GM18505 (cell line): Measurements from ENCODE around the gene HNRNPM.

Experiments used
- ATAC-seq: cut with Tn5 transposase; IDR thresholded peaks from one replicate; pipeline ENCODE4 v1.9.1; 2021; ENCODE audit not compliant: unreplicated experiment
- POLR2A ChIP-seq: IDR thresholded peaks from 4 replicates; pipeline ENCODE4 v1.6.1; 2011; ENCODE audit warnings: borderline replicate concordance; ENCODE audit not compliant: insufficient read depth, insufficient read length; ENCODE audit errors: extremely low read depth

The HNRNPM gene, protein sequence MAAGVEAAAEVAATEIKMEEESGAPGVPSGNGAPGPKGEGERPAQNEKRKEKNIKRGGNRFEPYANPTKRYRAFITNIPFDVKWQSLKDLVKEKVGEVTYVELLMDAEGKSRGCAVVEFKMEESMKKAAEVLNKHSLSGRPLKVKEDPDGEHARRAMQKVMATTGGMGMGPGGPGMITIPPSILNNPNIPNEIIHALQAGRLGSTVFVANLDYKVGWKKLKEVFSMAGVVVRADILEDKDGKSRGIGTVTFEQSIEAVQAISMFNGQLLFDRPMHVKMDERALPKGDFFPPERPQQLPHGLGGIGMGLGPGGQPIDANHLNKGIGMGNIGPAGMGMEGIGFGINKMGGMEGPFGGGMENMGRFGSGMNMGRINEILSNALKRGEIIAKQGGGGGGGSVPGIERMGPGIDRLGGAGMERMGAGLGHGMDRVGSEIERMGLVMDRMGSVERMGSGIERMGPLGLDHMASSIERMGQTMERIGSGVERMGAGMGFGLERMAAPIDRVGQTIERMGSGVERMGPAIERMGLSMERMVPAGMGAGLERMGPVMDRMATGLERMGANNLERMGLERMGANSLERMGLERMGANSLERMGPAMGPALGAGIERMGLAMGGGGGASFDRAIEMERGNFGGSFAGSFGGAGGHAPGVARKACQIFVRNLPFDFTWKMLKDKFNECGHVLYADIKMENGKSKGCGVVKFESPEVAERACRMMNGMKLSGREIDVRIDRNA

GRCh38 chr19:8444677-8445487 is at the start of gene HNRNPM:
Gene HNRNPM, plus strand, starts transcription at chr19:8444975. Its CDS starts 24 bp downstream, at chr19:8444999.
- ATAC-seq: peak; percentile 93
- peak; percentile 94 for TF ChIP-seq POLR2A

GRCh38 chr19:8395621-8396082 is 49.1 kb upstream of the HNRNPM start:
- no peak for TF ChIP-seq POLR2A
- ATAC-seq: no peak

- no peak for ATAC-seq
- TF ChIP-seq POLR2A: no peak
These were observed 48.6 kb upstream of the HNRNPM start for GRCh38 chr19:8396185-8396562.

GRCh38 chr19:8396563-8397203 is 48.1 kb upstream of the HNRNPM start:
- ATAC-seq: no peak

DNA sequence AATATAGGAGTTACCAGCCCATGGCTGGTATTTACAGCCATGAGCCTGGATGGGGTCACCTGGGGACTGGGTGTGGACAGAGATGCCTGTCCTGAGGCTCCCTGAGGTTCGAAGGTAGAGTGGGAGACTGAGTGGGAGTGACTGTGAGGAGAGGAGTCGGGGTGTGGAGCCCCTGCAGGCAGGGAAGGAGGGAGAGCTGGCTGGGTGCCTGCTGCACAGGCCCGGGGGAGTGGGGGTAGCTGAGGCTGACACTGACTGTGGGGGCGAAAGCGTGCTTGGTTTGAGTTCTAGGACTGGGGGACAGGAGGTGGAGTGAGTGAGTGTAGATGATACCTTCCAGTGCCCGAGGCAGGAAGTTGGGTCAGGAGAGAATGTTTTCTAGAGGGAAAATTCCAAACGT is 47.5 kb upstream of the HNRNPM start:
- no peak for TF ChIP-seq POLR2A
- no peak for ATAC-seq

More at GRCh38 chr19:8396563-8397203, 48.1 kb upstream of the HNRNPM start:
- no peak for TF ChIP-seq POLR2A

DNA sequence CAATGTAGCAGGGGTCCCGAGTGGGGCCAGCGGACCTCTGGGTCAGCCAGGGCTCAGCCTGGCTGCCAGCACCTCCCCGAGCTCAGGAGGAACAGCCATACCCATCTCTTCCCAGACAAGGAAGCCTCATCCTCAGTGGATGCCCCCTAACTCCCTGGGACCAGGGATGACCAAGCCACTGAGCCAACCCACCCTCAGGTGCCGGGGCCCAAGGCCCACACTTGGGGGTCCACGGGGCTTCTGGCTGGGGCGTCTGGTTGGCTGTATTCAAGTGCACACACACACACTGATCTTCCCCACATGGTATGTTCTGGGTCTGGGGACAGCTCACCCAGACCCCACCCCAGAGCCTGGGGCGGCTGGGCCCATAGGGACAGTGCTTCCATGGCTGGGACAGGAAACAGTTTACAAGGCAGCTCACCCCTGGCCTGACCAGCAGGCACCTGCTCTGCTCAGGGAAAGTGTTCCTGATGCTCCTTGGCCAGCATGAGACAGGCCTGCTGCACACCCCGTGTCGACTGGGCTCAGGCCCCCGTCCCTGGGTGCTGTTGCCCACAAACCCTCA is 46.9 kb upstream of the HNRNPM start:
- ATAC-seq: no peak
- no peak for TF ChIP-seq POLR2A

GRCh38 chr19:8398311-8398771 is 46.4 kb upstream of the HNRNPM start:
- no peak for TF ChIP-seq POLR2A
- ATAC-seq: no peak

GRCh38 chr19:8399681-8400188 is 45.0 kb upstream of the HNRNPM start:
- ATAC-seq: no peak
- no peak for TF ChIP-seq POLR2A

- ATAC-seq: no peak
- no peak for TF ChIP-seq POLR2A
These were observed 42.8 kb upstream of the HNRNPM start for GRCh38 chr19:8401981-8402411.

DNA sequence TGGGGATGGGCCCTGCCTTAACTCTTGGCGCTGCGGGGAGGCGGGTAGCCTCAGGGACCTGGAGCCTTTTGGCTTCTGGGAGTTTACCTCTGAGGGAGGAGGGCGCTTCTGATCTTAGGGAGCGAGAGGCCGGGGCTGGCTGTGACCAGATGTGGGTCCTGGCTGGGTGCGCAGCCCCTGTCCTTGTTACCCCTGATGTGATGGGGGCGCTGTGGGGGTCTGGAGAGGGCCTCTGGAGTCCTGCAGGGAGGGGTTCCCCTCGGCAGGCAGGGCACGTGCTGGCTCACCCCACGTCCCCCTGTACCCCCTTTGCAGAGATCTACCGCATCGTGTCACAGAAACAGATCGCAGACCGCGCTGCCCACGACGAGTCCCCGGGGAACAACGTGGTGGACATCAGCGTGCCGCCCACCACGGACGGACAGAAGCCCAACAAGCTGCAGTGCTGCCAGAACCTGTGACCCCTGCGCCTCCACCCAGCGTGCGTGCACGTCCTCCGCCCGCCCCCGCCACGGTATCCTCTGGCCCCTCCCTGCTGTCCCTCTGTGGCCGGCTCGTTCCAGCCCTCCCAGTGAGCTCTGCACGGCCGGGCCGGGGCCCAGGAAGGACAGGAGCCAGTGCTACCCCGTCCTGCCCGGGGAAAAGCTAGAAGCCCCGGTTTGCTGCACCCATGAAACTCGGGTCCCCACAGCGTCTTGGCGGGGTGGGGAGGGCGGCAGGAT is 41.5 kb upstream of the HNRNPM start:
- TF ChIP-seq POLR2A: no peak

GRCh38 chr19:8403820-8404109 is 41.0 kb upstream of the HNRNPM start:
- no peak for TF ChIP-seq POLR2A
- ATAC-seq: no peak

More for the DNA sequence above, 41.5 kb upstream of the HNRNPM start:
- ATAC-seq: no peak
